Activated CD4-positive, alpha-beta T cell treated with anti-CD3 and anti-CD28 coated beads, Interleukin-2, amount 10 ng/mL, durations not matched to agents 7 days and 5 days (primary cell): ENCODE measurements around the gene CYB561D2. TPM values are rescaled to one million over a fixed set of nuclear protein-coding genes. Genes with fewer than 3 reads are reported as not detected.
"Not testable (repeated sequence)": the region's sequence is repeated elsewhere in the genome, so short reads cannot be mapped to it uniquely, and the experiment has no call there.

ENCODE experiments used
- CTCF ChIA-PET: fragments of 350-600 bp; sonication (Branson Sonifier 250); formaldehyde crosslinking; loops from one replicate; lab custom pipeline; 2021; ENCODE audit warnings: antibody characterized with exemption; lab: Charles Lee
- POLR2A ChIA-PET: fragments of 350-600 bp; sonication (Branson Sonifier 250); formaldehyde crosslinking; loops from one replicate; lab custom pipeline; 2021; ENCODE audit warnings: antibody characterized with exemption; lab: Charles Lee
- DNase-seq: peaks from one replicate; pipeline ENCODE4 v3.0.0-alpha.2; 2020
- H3K27ac Mint-ChIP-seq: one replicate; pipeline ENCODE4 v1.8.0; 2021; ENCODE audit warnings: mild to moderate bottlenecking, moderate library complexity, mixed read lengths
- H3K27me3 Mint-ChIP-seq: one replicate; pipeline ENCODE4 v1.8.0; 2021; ENCODE audit warnings: mixed read lengths
- H3K36me3 Mint-ChIP-seq: one replicate; pipeline ENCODE4 v1.8.0; 2021; ENCODE audit warnings: low read depth, mixed read lengths
- H3K4me1 Mint-ChIP-seq: one replicate; pipeline ENCODE4 v1.8.0; 2021; ENCODE audit warnings: mixed read lengths
- H3K4me3 Mint-ChIP-seq: one replicate; pipeline ENCODE4 v1.8.0; 2021; ENCODE audit warnings: mild to moderate bottlenecking, moderate library complexity, mixed read lengths
- H3K9me3 Mint-ChIP-seq: one replicate; pipeline ENCODE4 v1.8.0; 2021; ENCODE audit warnings: mixed read lengths
- total RNA-seq, 2 experiments: library from RNA; stranded (reverse); gene quantifications; one replicate each; pipeline ENCODE4 v1.2.3, GENCODE V29; 2021

The CYB561D2 gene, protein sequence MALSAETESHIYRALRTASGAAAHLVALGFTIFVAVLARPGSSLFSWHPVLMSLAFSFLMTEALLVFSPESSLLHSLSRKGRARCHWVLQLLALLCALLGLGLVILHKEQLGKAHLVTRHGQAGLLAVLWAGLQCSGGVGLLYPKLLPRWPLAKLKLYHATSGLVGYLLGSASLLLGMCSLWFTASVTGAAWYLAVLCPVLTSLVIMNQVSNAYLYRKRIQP
- total RNA-seq, result 10 to 100 TPM; 35.3 to 40.9 TPM

DNA sequence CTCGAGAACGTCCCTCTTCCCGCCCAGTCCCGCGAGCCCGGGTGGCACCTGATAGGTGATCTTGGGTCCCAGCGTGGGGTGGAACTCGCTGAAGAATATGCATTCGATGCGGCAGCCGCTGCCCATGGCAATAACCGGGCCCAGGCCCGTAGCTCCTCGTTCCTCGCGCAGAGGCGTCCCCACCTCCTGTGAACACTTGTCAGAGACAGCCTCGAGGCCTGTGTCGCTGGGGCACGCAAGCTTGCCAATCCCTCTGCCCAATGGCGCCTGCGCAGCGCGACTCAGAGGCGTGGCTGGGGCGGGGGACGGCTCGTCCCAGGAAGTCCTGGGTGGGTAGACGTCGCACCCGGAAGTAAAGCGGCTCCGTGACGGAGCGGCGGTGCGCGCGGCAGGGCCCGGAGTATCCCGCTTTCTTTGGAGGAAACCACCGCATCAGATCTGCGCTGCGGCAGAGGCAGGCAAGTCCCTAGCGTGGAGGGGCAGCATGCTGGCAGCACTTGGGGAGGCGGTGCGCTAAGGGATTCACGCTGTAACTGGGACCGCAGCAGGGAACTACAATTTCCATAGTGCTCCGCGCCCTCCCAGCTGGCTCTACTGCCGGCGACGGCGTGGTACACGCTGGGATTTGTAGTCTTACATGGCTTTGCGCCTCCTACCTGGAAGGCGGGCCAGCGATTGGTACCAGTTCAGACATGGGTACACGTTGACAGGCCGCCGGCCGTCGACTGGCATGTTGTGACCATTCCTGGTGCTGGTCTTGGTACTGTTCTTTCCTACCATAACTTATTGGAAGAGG is at the start of gene CYB561D2, which contains the start of gene NPRL2:
Gene CYB561D2 (plus strand): TSS at position 336 of the 796 bp plus-strand sequence. CDS start 572 bp downstream, outside the sequence.
Gene NPRL2 (minus strand): TSS at position 249 of the 796 bp plus-strand sequence. CDS start 123 bp downstream, at position 126.
- Mint-ChIP-seq H3K27ac (peak within 1 kb of the TSS; percentile 98), H3K4me1 (peaks cover 60% of the 10 kb centered on the region), H3K27me3 (no peaks in the 10 kb centered on the region), H3K36me3 (peaks cover 31% of the 10 kb centered on the region), H3K4me3 (peak within 1 kb of the TSS; percentile 94), H3K9me3 (no peaks in the 10 kb centered on the region)
- CTCF ChIA-PET, result interaction anchor here (0.6 to 7.2 kb wide), 9 partner anchors 9 to 1282 kb away, joined by 3 to 76 read pairs (median 3); partner anchors contain the start of genes RASSF1 and TMEM115
- peak; percentile 99 for DNase-seq
- POLR2A ChIA-PET, result interaction anchor here (0.7 to 1.5 kb wide), 8 partner anchors 9 to 217 kb away, joined by 3 to 11 read pairs (median 4); partner anchors contain the start of genes C3orf18, HYAL3, NAA80 and RASSF1

DNA sequence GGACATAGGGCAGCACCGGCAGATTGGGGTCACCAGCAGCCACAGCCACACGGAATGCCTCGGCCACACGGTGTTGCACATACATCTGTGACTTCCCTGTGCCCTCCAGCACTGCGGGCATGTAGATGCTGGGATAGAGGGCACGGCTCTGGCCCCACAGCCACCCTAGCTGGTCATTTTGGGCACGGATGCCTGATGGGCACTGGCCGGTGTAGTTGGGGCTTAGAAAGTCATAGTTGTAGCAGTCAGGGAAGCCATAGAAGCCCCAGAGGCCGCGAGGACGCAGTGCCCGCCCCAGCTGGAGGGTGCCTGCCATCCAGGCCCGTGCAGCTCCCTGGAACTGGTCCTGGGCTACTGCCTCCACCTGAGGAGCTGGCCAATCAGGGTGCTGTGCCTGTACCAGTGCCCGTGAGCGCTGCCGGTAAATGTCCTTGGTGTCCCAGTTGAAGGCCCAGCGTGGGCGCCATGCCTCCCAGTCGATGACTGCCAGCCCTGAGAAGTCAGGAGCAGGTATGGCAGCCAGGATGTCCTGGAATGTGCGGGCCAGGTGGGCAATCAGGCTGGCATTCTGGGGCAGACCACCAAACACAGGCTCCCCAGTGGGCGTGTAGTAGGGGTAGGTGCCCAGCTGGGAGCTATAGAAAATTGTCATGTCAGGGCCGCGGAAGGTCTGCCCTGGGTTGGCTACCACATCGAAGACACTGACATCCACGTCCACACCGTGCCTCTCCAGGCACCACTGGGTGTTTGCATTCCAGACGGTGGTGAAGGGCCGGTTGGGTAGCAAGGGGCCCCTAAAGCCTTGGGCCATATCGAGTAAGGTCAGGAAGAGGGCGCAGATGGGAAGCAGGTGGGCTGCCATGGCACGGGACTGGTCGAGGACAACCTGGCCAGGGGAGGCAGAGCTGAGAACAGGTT is 48.3 kb upstream of the CYB561D2 start:
- DNase-seq, result peak; percentile 5
- Mint-ChIP-seq H3K27me3 (no peaks in the 10 kb centered on the region), H3K27ac (no peak overlapping the region), H3K4me1 (peaks cover 26% of the 10 kb centered on the region), H3K9me3 (no peaks in the 10 kb centered on the region), H3K36me3 (no peaks in the 10 kb centered on the region), H3K4me3 (no peak overlapping the region)
- ChIA-PET CTCF (interaction anchor here (0.6 to 1.1 kb wide), 3 partner anchors 15 to 484 kb away, joined by 3 to 4 read pairs (median 4); no protein-coding TSS in a partner anchor), POLR2A (interaction anchor here (0.6 to 0.7 kb wide), 2 partner anchors 67 to 1653 kb away, joined by 3 read pairs; no protein-coding TSS in a partner anchor)

DNA sequence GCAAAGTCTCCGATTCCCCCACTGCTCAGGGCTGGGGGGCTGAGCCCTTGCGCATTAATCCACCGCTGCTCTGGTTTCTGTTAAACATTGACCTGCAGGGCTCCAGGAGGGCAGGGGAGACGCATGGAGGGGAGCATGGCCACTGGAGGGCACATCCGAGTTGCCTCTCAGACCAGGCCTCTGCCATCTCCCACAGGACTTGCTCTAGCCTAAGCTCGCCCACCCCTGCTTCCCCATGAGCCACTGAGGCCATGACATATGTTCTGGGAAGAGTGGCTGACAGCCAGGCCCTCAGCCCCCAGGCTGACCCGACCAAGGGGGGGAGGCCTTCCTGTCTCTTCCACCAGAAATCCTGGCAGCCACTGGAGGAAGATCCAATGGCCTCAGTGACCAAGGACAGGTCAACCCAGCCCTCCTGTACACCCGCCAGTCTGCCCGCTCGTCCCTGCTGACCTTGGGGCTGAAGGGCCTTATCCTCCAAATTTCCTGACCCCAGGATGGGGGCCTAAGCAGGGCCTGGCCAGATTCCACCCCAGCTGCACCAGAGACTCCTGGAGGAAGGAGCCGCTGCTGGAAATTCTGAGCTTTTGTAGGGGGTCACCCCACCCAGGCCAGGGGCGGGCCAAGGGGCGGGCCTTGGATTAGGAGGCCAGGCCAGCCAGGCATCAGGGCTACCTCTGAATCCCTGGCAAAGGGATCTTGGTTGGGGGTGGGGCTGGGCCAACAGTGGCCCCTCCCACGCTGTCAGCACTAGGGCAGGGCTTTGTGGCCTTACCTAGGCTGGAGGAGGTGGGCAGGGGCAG is 47.4 kb upstream of the CYB561D2 start, which contains the start of gene HYAL1:
Gene HYAL1 (minus strand): TSS at position 562 of the 803 bp plus-strand sequence. CDS start 618 bp downstream, outside the sequence.
- Mint-ChIP-seq H3K27ac (peak within 1 kb of the TSS; percentile 41), H3K4me3 (no peak within 1 kb of the TSS), H3K9me3 (no peaks in the 10 kb centered on the region), H3K4me1 (peaks cover 18% of the 10 kb centered on the region), H3K27me3 (no peaks in the 10 kb centered on the region), H3K36me3 (no peaks in the 10 kb centered on the region)
- DNase-seq, result no peak
- CTCF ChIA-PET, result interaction anchor here (0.7 to 1.1 kb wide), 3 partner anchors 14 to 51 kb away, joined by 3 to 4 read pairs (median 4); no protein-coding TSS in a partner anchor
- POLR2A ChIA-PET, result no interaction called here

DNA sequence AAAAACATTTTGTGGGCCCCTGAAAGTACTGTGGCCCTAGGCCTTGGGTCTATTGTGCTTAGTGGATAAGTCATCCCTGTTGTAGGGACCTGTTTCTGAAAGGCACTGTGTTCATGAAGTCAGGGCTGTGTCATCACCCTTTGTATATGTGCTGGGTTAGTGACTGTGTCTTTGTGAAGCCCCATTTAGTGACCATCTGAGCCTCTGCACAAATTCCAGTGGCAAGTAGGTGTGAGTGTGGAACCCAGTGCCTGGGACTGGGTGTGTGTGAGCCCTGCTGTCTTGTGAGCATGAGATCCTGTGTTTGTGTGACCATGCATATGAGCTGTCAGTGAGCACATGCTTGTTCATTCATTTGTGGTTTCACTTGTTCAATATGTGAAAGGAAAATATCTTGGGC is 46.1 kb upstream of the CYB561D2 start:
- Mint-ChIP-seq H3K27ac (no peak overlapping the region), H3K4me1 (peaks cover 14% of the 10 kb centered on the region), H3K27me3 (no peaks in the 10 kb centered on the region), H3K36me3 (no peaks in the 10 kb centered on the region), H3K9me3 (no peaks in the 10 kb centered on the region), H3K4me3 (no peak overlapping the region)
- ChIA-PET CTCF (interaction anchor here (0.9 to 1.8 kb wide), 4 partner anchors 11 to 16 kb away, joined by 4 to 9 read pairs (median 4); no protein-coding TSS in a partner anchor), POLR2A (no interaction called here)
- no peak for DNase-seq

- H3K27me3 Mint-ChIP-seq, H3K9me3 Mint-ChIP-seq, H3K4me3 Mint-ChIP-seq, H3K36me3 Mint-ChIP-seq, CTCF ChIA-PET, H3K27ac Mint-ChIP-seq, POLR2A ChIA-PET, DNase-seq: not testable (repeated sequence)
- peaks cover 17% of the 10 kb centered on the region for H3K4me1 Mint-ChIP-seq
Observed at GRCh38 chr3:50312041-50312440, 38.6 kb upstream of the CYB561D2 start.

- CTCF ChIA-PET, result interaction anchor here (1.0 to 2.8 kb wide), 8 partner anchors 8 to 302 kb away, joined by 3 to 12 read pairs (median 6); partner anchors contain the start of genes HYAL2, HYAL3, IFRD2 and NAA80
Observed at GRCh38 chr3:50314342-50314741, 36.3 kb upstream of the CYB561D2 start.

DNA sequence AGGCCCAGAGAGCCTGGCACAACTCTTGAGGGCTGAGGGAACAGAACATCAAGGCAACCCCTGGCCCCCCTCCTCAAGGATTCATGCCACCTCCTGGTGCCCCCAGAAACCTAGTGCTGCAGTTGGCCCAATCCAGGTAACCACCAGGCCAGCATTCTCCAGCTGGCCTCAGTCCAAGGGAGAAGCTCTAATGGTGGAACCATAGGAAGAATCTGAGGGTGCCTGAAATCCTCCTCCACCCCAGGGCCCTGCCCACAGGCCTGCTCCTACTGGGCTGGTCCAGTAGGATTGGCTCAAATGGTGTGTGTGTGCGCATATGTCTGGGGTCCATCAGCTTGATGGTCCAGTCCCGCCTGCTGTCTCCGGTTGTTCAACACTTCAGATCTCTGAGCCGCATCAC is 35.8 kb upstream of the CYB561D2 start:
- no peak overlapping the region for H3K27ac Mint-ChIP-seq
- DNase-seq, result no peak
- H3K4me1 Mint-ChIP-seq, result peaks cover 30% of the 10 kb centered on the region
- ChIA-PET POLR2A (no interaction called here), CTCF (interaction anchor here (1.0 to 2.8 kb wide), 8 partner anchors 8 to 23 kb away, joined by 3 to 12 read pairs (median 6); partner anchors contain the start of genes HYAL2, HYAL3, IFRD2 and NAA80)
- H3K4me3 Mint-ChIP-seq, result no peak overlapping the region
- H3K9me3 Mint-ChIP-seq, result no peaks in the 10 kb centered on the region
- H3K36me3 Mint-ChIP-seq, result peaks cover 4% of the 10 kb centered on the region
- H3K27me3 Mint-ChIP-seq, result no peaks in the 10 kb centered on the region

More at GRCh38 chr3:50314342-50314741, 36.3 kb upstream of the CYB561D2 start:
- H3K4me3 Mint-ChIP-seq, result no peak overlapping the region
- no peak overlapping the region for H3K27ac Mint-ChIP-seq
- peaks cover 4% of the 10 kb centered on the region for H3K36me3 Mint-ChIP-seq
- peaks cover 28% of the 10 kb centered on the region for H3K4me1 Mint-ChIP-seq
- H3K9me3 Mint-ChIP-seq, result no peaks in the 10 kb centered on the region
- POLR2A ChIA-PET, result no interaction called here
- no peaks in the 10 kb centered on the region for H3K27me3 Mint-ChIP-seq
- no peak for DNase-seq

- CTCF ChIA-PET, result interaction anchor here (1.1 to 1.9 kb wide), 3 partner anchors 11 to 18 kb away, joined by 3 to 14 read pairs (median 4); partner anchors contain the start of genes HYAL1, HYAL3, NAA80 and TUSC2
- Mint-ChIP-seq H3K27me3 (no peaks in the 10 kb centered on the region), H3K4me3 (peak overlapping the region; percentile 35), H3K4me1 (peaks cover 39% of the 10 kb centered on the region), H3K9me3 (no peaks in the 10 kb centered on the region), H3K27ac (peak overlapping the region; percentile 89), H3K36me3 (peaks cover 4% of the 10 kb centered on the region)
- POLR2A ChIA-PET, result no interaction called here
- DNase-seq, result peak; percentile 66
Observed at GRCh38 chr3:50316657-50317242, 33.9 kb upstream of the CYB561D2 start.

DNA sequence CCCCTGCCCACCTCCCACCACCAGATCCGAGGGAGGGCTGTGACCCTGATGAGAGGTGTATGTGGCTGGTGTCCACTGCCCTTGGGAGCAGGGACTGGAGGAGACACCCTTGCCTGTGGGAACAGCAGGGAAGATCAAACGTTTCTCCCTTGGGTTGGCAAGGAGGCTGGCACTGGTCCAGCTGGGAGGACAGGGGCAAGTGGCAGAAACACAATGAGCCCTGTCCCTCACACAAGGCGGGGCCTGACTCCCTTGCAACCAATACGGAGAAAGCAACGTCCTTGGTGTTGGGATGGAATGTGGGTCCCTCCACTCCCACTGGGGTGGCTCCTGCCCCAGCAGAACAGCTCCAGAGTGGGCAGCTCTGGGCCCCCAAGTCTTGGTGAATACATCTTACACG is 33.4 kb upstream of the CYB561D2 start:
- Mint-ChIP-seq H3K27ac (peak overlapping the region; percentile 89), H3K4me3 (no peak overlapping the region), H3K27me3 (no peaks in the 10 kb centered on the region), H3K9me3 (no peaks in the 10 kb centered on the region), H3K36me3 (peaks cover 4% of the 10 kb centered on the region), H3K4me1 (peaks cover 39% of the 10 kb centered on the region)
- no peak for DNase-seq
- ChIA-PET CTCF (interaction anchor here (1.1 to 1.9 kb wide), 5 partner anchors 9 to 18 kb away, joined by 3 to 14 read pairs (median 5); partner anchors contain the start of genes HYAL1, HYAL3, NAA80 and TUSC2), POLR2A (no interaction called here)

- no peak for DNase-seq
- Mint-ChIP-seq H3K36me3 (peaks cover 4% of the 10 kb centered on the region), H3K27ac (no peak overlapping the region), H3K27me3 (no peaks in the 10 kb centered on the region), H3K4me3 (no peak overlapping the region), H3K4me1 (peaks cover 43% of the 10 kb centered on the region), H3K9me3 (no peaks in the 10 kb centered on the region)
- POLR2A ChIA-PET, result no interaction called here
- CTCF ChIA-PET, result interaction anchor here (1.5 to 1.9 kb wide), 4 partner anchors 10 to 18 kb away, joined by 5 to 14 read pairs (median 6); partner anchors contain the start of gene TUSC2
Observed at GRCh38 chr3:50318163-50318562, 32.5 kb upstream of the CYB561D2 start.
